Thyroid gland (tissue), 4 donors: ENCODE measurements around the gene CLCA1. TPM values are rescaled to one million over a fixed set of nuclear protein-coding genes. Genes with fewer than 3 reads are reported as not detected.
A peak's percentile ranks its signal among the peaks of the same experiment; 100 is the strongest.

Experiments used
- DNase-seq, 2 donors: peaks; one replicate each; pipeline ENCODE4 v3.0.0-alpha.2; 2019
- H3K27ac ChIP-seq, 3 donors: fragments of 200-600 bp; sonication (generic); 1 replicate in 2 of 3; 2 replicates in 1 of 3; pipeline ENCODE4 v1.5.1; 2016 to 2019; ENCODE audit warnings: mild to moderate bottlenecking in 1 of 3, moderate library complexity in 1 of 3
- H3K27me3 ChIP-seq: fragments of 200-600 bp; sonication (generic); one replicate; pipeline ENCODE4 v1.5.1; 2019
- H3K36me3 ChIP-seq, 2 donors: fragments of 200-600 bp; sonication (generic); one replicate each; pipeline ENCODE4 v1.5.1; 2016 to 2019
- H3K4me1 ChIP-seq, 2 donors: fragments of 200-600 bp; sonication (generic); one replicate each; pipeline ENCODE4 v1.5.1; 2017 to 2019
- H3K4me3 ChIP-seq, 3 donors: fragments of 200-600 bp; sonication (generic); replicated peaks in 1 of 3; 1 replicate in 2 of 3; 2 replicates in 1 of 3; pipeline ENCODE4 v1.5.1; 2016; ENCODE audit warnings: mild to moderate bottlenecking in 1 of 3
- H3K9me3 ChIP-seq: fragments of 200-600 bp; sonication (generic); one replicate; pipeline ENCODE4 v1.5.1; 2017
- CTCF ChIP-seq, 6 experiments: fragments of 200-600 bp in 3 of 6; fragments of 450-650 bp in 3 of 6; sonication (generic) in 3 of 6; IDR thresholded peaks; one replicate each; pipeline ENCODE4 v1.5.1; 2016 to 2019; ENCODE audit warnings: antibody characterized with exemption in 6 of 6, mild to moderate bottlenecking in 2 of 6, inconsistent platforms in 1 of 6, moderate library complexity in 1 of 6
- POLR2A ChIP-seq, 2 donors: fragments of 450-650 bp; IDR thresholded peaks; one replicate each; pipeline ENCODE4 v1.6.1; 2017; ENCODE audit warnings: antibody characterized with exemption in 2 of 2, mild to moderate bottlenecking in 2 of 2, moderate library complexity in 1 of 2
- WGBS, 2 donors: methylation state at CpG; one replicate each; pipeline ENCODE4 v1.1.5; 2017; 5-methylcytosine and 5-hydroxymethylcytosine counted together
- intact Hi-C: fragments of 100-400 bp; cut with DNase I; formaldehyde crosslinking; loops from one replicate; pipeline ENCODE4 v1.15.1; 2023
- total RNA-seq, 4 donors: library from RNA; depleted of rRNA; stranded (reverse); fragments of >200 nt; gene quantifications; one replicate each; pipeline ENCODE4 v1.2.3, GENCODE V29; 2016

CLCA1 gene
- total RNA-seq, 4 donors from 2014 or later: not detected

- Histone ChIP-seq H3K4me1 (no peaks in the 10 kb centered on the region), H3K36me3 (no peaks in the 10 kb centered on the region), H3K27ac (no peak overlapping the region), H3K4me3 (no peak overlapping the region), H3K27me3 (no peaks in the 10 kb centered on the region), H3K9me3 (no peaks in the 10 kb centered on the region)
- 42 to 43% methylated on average over 1 of the region's 1 CpG for WGBS, 2 donors
- TF ChIP-seq CTCF (IDR thresholded peaks at IDR 0.05) (no peak), POLR2A (IDR thresholded peaks at IDR 0.05) (no peak)
- intact Hi-C loops: no loop called here
- DNase-seq: no peak
Measured at GRCh38 chr1:86460998-86461397, 7.7 kb upstream of the CLCA1 start.

GRCh38 chr1:86461482-86461881 lies 7.2 kb upstream of the CLCA1 start:
- no peaks in the 10 kb centered on the region for H3K27me3 ChIP-seq
- H3K27ac ChIP-seq: no peak overlapping the region
- intact Hi-C loops: no loop called here
- DNase-seq: no peak
- 89 to 97% methylated on average over 3 of the region's 3 CpGs for WGBS, 2 donors
- TF ChIP-seq CTCF (IDR thresholded peaks at IDR 0.05) (no peak), POLR2A (IDR thresholded peaks at IDR 0.05) (no peak)
- H3K4me1 ChIP-seq: no peaks in the 10 kb centered on the region
- H3K9me3 ChIP-seq: no peaks in the 10 kb centered on the region
- H3K4me3 ChIP-seq: no peak overlapping the region
- H3K36me3 ChIP-seq: no peaks in the 10 kb centered on the region

- 83 to 90% methylated on average over 1 of the region's 1 CpG for WGBS, 2 donors
- Histone ChIP-seq H3K9me3 (no peaks in the 10 kb centered on the region), H3K27ac (no peak overlapping the region), H3K27me3 (no peaks in the 10 kb centered on the region), H3K4me3 (no peak overlapping the region), H3K4me1 (no peaks in the 10 kb centered on the region), H3K36me3 (no peaks in the 10 kb centered on the region)
- TF ChIP-seq CTCF (IDR thresholded peaks at IDR 0.05): no peak
- TF ChIP-seq POLR2A (IDR thresholded peaks at IDR 0.05): no peak
- intact Hi-C loops: no loop called here
- no peak for DNase-seq
Measured at GRCh38 chr1:86464819-86465218, 3.9 kb upstream of the CLCA1 start.

- no peaks in the 10 kb centered on the region for H3K9me3 ChIP-seq
- DNase-seq: peak in 1 of 2 donors; percentile 11
- no peak overlapping the region for H3K27ac ChIP-seq
- no peaks in the 10 kb centered on the region for H3K4me1 ChIP-seq
- no peaks in the 10 kb centered on the region for H3K27me3 ChIP-seq
- 88 to 89% methylated on average over 2 of the region's 2 CpGs for WGBS, 2 donors
- TF ChIP-seq CTCF (IDR thresholded peaks at IDR 0.05): no peak
- TF ChIP-seq POLR2A (IDR thresholded peaks at IDR 0.05): no peak
- H3K36me3 ChIP-seq: no peaks in the 10 kb centered on the region
- intact Hi-C loops: no loop called here
- no peak overlapping the region for H3K4me3 ChIP-seq
Measured at GRCh38 chr1:86466109-86466844, 2.5 kb upstream of the CLCA1 start.

GRCh38 chr1:86466986-86467385 lies 1.7 kb upstream of the CLCA1 start:
- intact Hi-C loops: no loop called here
- H3K36me3 ChIP-seq: no peaks in the 10 kb centered on the region
- no peaks in the 10 kb centered on the region for H3K4me1 ChIP-seq
- H3K27ac ChIP-seq: no peak overlapping the region
- WGBS, 2 donors: 88 to 95% methylated on average over 4 of the region's 4 CpGs
- TF ChIP-seq CTCF (IDR thresholded peaks at IDR 0.05): no peak
- no peaks in the 10 kb centered on the region for H3K9me3 ChIP-seq
- H3K4me3 ChIP-seq: no peak overlapping the region
- DNase-seq: no peak
- H3K27me3 ChIP-seq: no peaks in the 10 kb centered on the region
